ENCODE results near the gene SYNGR1. TPM values are rescaled to one million over a fixed set of nuclear protein-coding genes. Genes with fewer than 3 reads are reported as not detected.

SYNGR1 gene
- polyA plus RNA-seq, 3 donors: 18.0 to 54.9 (median 39.6) TPM

- Histone ChIP-seq H3K4me3 (replicated peaks in 1 of 3; ENCODE audit: low read depth in 2 of 3, low read length in 3 of 3) (no peak overlapping the region), H3K36me3 (replicated peaks in 1 of 2; ENCODE audit: control insufficient read depth in 1 of 2, insufficient read depth in 2 of 2, low read length in 2 of 2) (peaks cover 56 to 66% of the 10 kb centered on the region in 2 donors), H3K9me3 (replicated peaks in 1 of 2; ENCODE audit: control insufficient read depth in 1 of 2, insufficient read depth in 1 of 2, low read length in 2 of 2) (no peaks in the 10 kb centered on the region), H3K4me2 (replicated peaks; ENCODE audit: extremely low read depth, low read length, poor library complexity, severe bottlenecking) (no peak overlapping the region), H3K4me1 (ENCODE audit: control insufficient read depth in 1 of 2, insufficient read depth in 2 of 2, low read length in 2 of 2) (peaks cover 34 to 38% of the 10 kb centered on the region in 2 donors), H3K9ac (ENCODE audit: insufficient read depth, low read length, poor library complexity, severe bottlenecking) (no peak overlapping the region), H2AFZ (ENCODE audit: insufficient read depth, low read depth, low read length, poor library complexity, severe bottlenecking) (no peak overlapping the region), H3K27ac (ENCODE audit: low read depth in 1 of 2, low read length in 2 of 2) (no peak overlapping the region), H3K27me3 (ENCODE audit: control insufficient read depth in 2 of 2, insufficient read depth in 2 of 2, low read length in 2 of 2) (no peaks in the 10 kb centered on the region), H4K20me1 (ENCODE audit: insufficient read depth, low read length) (peaks cover 10% of the 10 kb centered on the region), H3K79me2 (ENCODE audit: insufficient read depth, low read length) (peaks cover 32% of the 10 kb centered on the region)
- DNase-seq: no peak
- peaks cover 34% of the 10 kb centered on the region for H3K4me1 Mint-ChIP-seq
- no peak overlapping the region for H3K27ac Mint-ChIP-seq
- intact Hi-C loops (cut with micrococcal nuclease): no loop called here
- H3K9me3 Mint-ChIP-seq: no peaks in the 10 kb centered on the region
- H3K36me3 Mint-ChIP-seq: peaks cover 62 to 66% of the 10 kb centered on the region in 2 donors
- 98% methylated on average over 6 of the region's 7 CpGs for WGBS (ENCODE audit: insufficient coverage)
- no peak overlapping the region for H3K4me3 Mint-ChIP-seq
- no peaks in the 10 kb centered on the region for H3K27me3 Mint-ChIP-seq (ENCODE audit: low read depth in 3 of 3)
- TF ChIP-seq CTCF (IDR thresholded peaks at IDR 0.05): no peak
Observed at GRCh38 chr22:39416319-39416718, 66.5 kb downstream of the SYNGR1 start.

- no peak overlapping the region for H3K4me2 ChIP-seq (replicated peaks; ENCODE audit: extremely low read depth, low read length, poor library complexity, severe bottlenecking)
- H4K20me1 ChIP-seq (ENCODE audit: insufficient read depth, low read length): peaks cover 10% of the 10 kb centered on the region
- Mint-ChIP-seq H3K4me1 (peaks cover 22% of the 10 kb centered on the region), H3K9me3 (no peaks in the 10 kb centered on the region), H3K27ac (peak overlapping the region in 1 of 7 donors; percentile 50), H3K27me3 (ENCODE audit: low read depth in 3 of 3) (no peaks in the 10 kb centered on the region), H3K36me3 (peaks cover 71 to 79% of the 10 kb centered on the region in 2 donors), H3K4me3 (no peak overlapping the region)
- no peaks in the 10 kb centered on the region for H3K9me3 ChIP-seq (replicated peaks in 1 of 2; ENCODE audit: control insufficient read depth in 1 of 2, insufficient read depth in 1 of 2, low read length in 2 of 2)
- peaks cover 26% of the 10 kb centered on the region for H3K79me2 ChIP-seq (ENCODE audit: insufficient read depth, low read length)
- H3K4me3 ChIP-seq (replicated peaks in 1 of 3; ENCODE audit: low read depth in 2 of 3, low read length in 3 of 3): no peak overlapping the region
- H3K27ac ChIP-seq (ENCODE audit: low read depth in 1 of 2, low read length in 2 of 2): no peak overlapping the region
- no peak for TF ChIP-seq CTCF (IDR thresholded peaks at IDR 0.05)
- 100% methylated on average over 2 of the region's 12 CpGs for WGBS (ENCODE audit: insufficient coverage)
- peaks cover 69 to 79% of the 10 kb centered on the region in 2 donors for H3K36me3 ChIP-seq (replicated peaks in 1 of 2; ENCODE audit: control insufficient read depth in 1 of 2, insufficient read depth in 2 of 2, low read length in 2 of 2)
- DNase-seq: no peak
- peaks cover 22 to 24% of the 10 kb centered on the region in 2 donors for H3K4me1 ChIP-seq (ENCODE audit: control insufficient read depth in 1 of 2, insufficient read depth in 2 of 2, low read length in 2 of 2)
- H3K9ac ChIP-seq (ENCODE audit: insufficient read depth, low read length, poor library complexity, severe bottlenecking): no peak overlapping the region
- H2AFZ ChIP-seq (ENCODE audit: insufficient read depth, low read depth, low read length, poor library complexity, severe bottlenecking): no peak overlapping the region
- intact Hi-C loops (cut with micrococcal nuclease): no loop called here
- no peaks in the 10 kb centered on the region for H3K27me3 ChIP-seq (ENCODE audit: control insufficient read depth in 2 of 2, insufficient read depth in 2 of 2, low read length in 2 of 2)
Observed at GRCh38 chr22:39417641-39418040, 67.8 kb downstream of the SYNGR1 start.

Measured in CD14-positive monocyte (primary cell).